SK-N-SH treated with all-trans-retinoic acid at 6 μM for 48 hours (cell line): ENCODE results near the gene OPN4.

Source experiments
- ATAC-seq: fragments of 200-7000 bp; cut with Tn5 transposase; 3 replicates; pipeline ENCODE4 v1.9.1; 2020; ENCODE audit warnings: mild to moderate bottlenecking, moderate library complexity
- ARNTL ChIP-seq: fragments of 450-650 bp; formaldehyde crosslinking; IDR thresholded peaks from 2 replicates; pipeline ENCODE4 v1.5.0; 2020; ENCODE audit warnings: low read depth, mild to moderate bottlenecking, moderate library complexity, borderline replicate concordance
- BACH2 ChIP-seq: fragments of 250-450 bp; sonication (Bioruptor Pico); IDR thresholded peaks from 2 replicates; pipeline ENCODE4 v1.9.0; 2021; ENCODE audit warnings: mild to moderate bottlenecking, borderline replicate concordance
- CREB5 ChIP-seq: fragments of 250-450 bp; sonication (Bioruptor Pico); IDR thresholded peaks from 2 replicates; pipeline ENCODE4 v1.5.1; 2020; ENCODE audit warnings: low read depth, mild to moderate bottlenecking, moderate library complexity
- CSDC2 ChIP-seq: fragments of 250-450 bp; sonication (Bioruptor Pico); IDR thresholded peaks from 2 replicates; pipeline ENCODE4 v1.5.0; 2020; ENCODE audit warnings: mild to moderate bottlenecking, moderate library complexity
- CSRNP3 ChIP-seq: fragments of 250-450 bp; sonication (Bioruptor Pico); IDR thresholded peaks from 2 replicates; pipeline ENCODE4 v1.5.1; 2021; ENCODE audit warnings: mild to moderate bottlenecking, moderate library complexity
- ESRRG ChIP-seq: fragments of 250-450 bp; sonication (Bioruptor Pico); IDR thresholded peaks from 2 replicates; pipeline ENCODE4 v1.6.1; 2021; ENCODE audit warnings: mild to moderate bottlenecking
- GLIS3 ChIP-seq: fragments of 250-450 bp; sonication (Bioruptor Pico); IDR thresholded peaks from 2 replicates; pipeline ENCODE4 v1.5.0; 2020; ENCODE audit warnings: mild to moderate bottlenecking, moderate library complexity
- ISL1 ChIP-seq: fragments of 250-450 bp; sonication (Bioruptor Pico); IDR thresholded peaks from 2 replicates; pipeline ENCODE4 v2.1.2; 2022; ENCODE audit warnings: mild to moderate bottlenecking, moderate library complexity
- OSR1 ChIP-seq: fragments of 250-450 bp; sonication (Bioruptor Pico); IDR thresholded peaks from 2 replicates; pipeline ENCODE4 v1.8.0; 2022; ENCODE audit warnings: moderate library complexity, mild to moderate bottlenecking, inconsistent platforms
- RARB ChIP-seq: fragments of 250-450 bp; sonication (Bioruptor Pico); IDR thresholded peaks from 2 replicates; pipeline ENCODE4 v1.8.0; 2021; ENCODE audit warnings: mild to moderate bottlenecking, moderate library complexity
- SNAI2 ChIP-seq: fragments of 250-450 bp; sonication (Bioruptor Pico); IDR thresholded peaks from 2 replicates; pipeline ENCODE4 v1.5.0; 2020; ENCODE audit warnings: mild to moderate bottlenecking, moderate library complexity
- TOX ChIP-seq: fragments of 250-450 bp; sonication (Bioruptor Pico); IDR thresholded peaks from 2 replicates; pipeline ENCODE4 v1.8.0; 2021; ENCODE audit warnings: mild to moderate bottlenecking, moderate library complexity, borderline replicate concordance
- TSHZ2 ChIP-seq: fragments of 250-450 bp; sonication (Bioruptor Pico); IDR thresholded peaks from 2 replicates; pipeline ENCODE4 v1.5.0; 2020; ENCODE audit warnings: mild to moderate bottlenecking, moderate library complexity
- ZC3H10 ChIP-seq: fragments of 250-450 bp; sonication (Bioruptor Pico); IDR thresholded peaks from 2 replicates; pipeline ENCODE4 v1.5.1; 2021; ENCODE audit warnings: mild to moderate bottlenecking, moderate library complexity
- ZFP3 ChIP-seq: fragments of 250-450 bp; sonication (Bioruptor Pico); IDR thresholded peaks from 2 replicates; pipeline ENCODE4 v1.5.0; 2020; ENCODE audit warnings: mild to moderate bottlenecking, moderate library complexity
- ZFP30 ChIP-seq: fragments of 450-650 bp; formaldehyde crosslinking; IDR thresholded peaks from 2 replicates; pipeline ENCODE4 v1.5.0; 2022; ENCODE audit warnings: mild to moderate bottlenecking, moderate library complexity
- ZNF565 ChIP-seq: fragments of 450-650 bp; formaldehyde crosslinking; conservative IDR thresholded peaks from 2 replicates; pipeline ENCODE4 v1.5.0; 2020; ENCODE audit warnings: low read depth, mild to moderate bottlenecking, moderate library complexity
- ZNF8 ChIP-seq: fragments of 450-650 bp; formaldehyde crosslinking; IDR thresholded peaks from 2 replicates; pipeline ENCODE4 v1.5.0; 2020; ENCODE audit warnings: mild to moderate bottlenecking, moderate library complexity
- TF ChIP-seq, protein P1 (sequence below): fragments of 250-450 bp; sonication (Bioruptor Pico); IDR thresholded peaks from 2 replicates; pipeline ENCODE4 v1.8.0; 2021; ENCODE audit warnings: low read depth, mild to moderate bottlenecking, moderate library complexity, borderline replicate concordance
- TF ChIP-seq, protein P2 (sequence below): fragments of 250-450 bp; sonication (Bioruptor Pico); IDR thresholded peaks from 2 replicates; pipeline ENCODE4 v1.8.0; 2020; ENCODE audit warnings: mild to moderate bottlenecking, moderate library complexity, borderline replicate concordance

Gene OPN4

GRCh38 chr10:86690657-86691084 is 36.3 kb downstream of the OPN4 start:
- no peak for ATAC-seq
- TF ChIP-seq ISL1 (CRISPR knock-in tag), result no peak
- no peak for TF ChIP-seq ZNF8 (CRISPR knock-in tag)
- no peak for TF ChIP-seq ZC3H10 (CRISPR knock-in tag)
- TF ChIP-seq OSR1 (CRISPR knock-in tag), result no peak
- no peak for TF ChIP-seq ZNF565 (CRISPR knock-in tag)
- TF ChIP-seq TSHZ2 (CRISPR knock-in tag), result no peak
- TF ChIP-seq BACH2 (CRISPR knock-in tag), result no peak
- TF ChIP-seq TOX (CRISPR knock-in tag), result no peak
- TF ChIP-seq SNAI2, result no peak
- no peak for TF ChIP-seq ZFP30 (CRISPR knock-in tag)
- TF ChIP-seq ARNTL, result no peak
- TF ChIP-seq, all 23 proteins: peak for 0

DNA sequence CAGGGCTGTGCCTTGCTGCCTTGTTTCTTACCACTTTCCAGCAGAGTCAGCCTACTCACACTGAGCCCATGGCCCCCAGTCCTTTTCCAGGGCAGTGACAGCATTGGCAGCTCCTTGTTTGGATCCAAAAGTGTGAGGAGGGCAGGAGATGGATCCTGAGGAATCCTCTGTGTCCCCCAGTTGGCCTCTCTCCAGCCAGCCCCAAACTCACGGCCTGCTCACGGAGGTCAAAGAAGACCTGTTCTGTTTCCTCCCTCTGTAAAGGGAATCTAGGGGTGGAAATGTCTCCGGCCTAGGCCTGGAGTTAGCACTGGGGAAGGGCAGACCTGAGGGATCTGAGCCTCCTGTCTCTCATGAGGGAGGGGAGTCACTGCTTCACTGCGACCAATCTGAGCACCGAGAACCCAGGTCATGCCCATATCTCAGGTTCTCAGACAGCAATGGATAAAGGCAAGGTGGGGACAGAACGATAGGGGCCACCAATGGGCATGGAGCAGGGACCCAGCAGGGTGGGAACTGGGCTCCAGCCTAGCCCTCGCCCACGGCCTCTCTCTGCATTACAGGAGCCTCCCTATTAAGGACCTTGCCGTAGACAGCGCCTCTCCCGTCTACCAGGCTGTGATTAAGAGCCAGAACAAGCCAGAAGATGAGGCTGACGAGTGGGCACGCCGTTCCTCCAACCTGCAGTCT is 37.1 kb downstream of the OPN4 start:
- ATAC-seq, result no peak
- TF ChIP-seq BACH2 (CRISPR knock-in tag) (no peak), RARB (CRISPR knock-in tag) (no peak), SNAI2 (no peak), CSRNP3 (no peak), OSR1 (CRISPR knock-in tag) (no peak), ZNF565 (CRISPR knock-in tag) (no peak), TOX (CRISPR knock-in tag) (no peak), GLIS3 (CRISPR knock-in tag) (no peak), ZFP3 (no peak)
- TF ChIP-seq, protein P1, sequence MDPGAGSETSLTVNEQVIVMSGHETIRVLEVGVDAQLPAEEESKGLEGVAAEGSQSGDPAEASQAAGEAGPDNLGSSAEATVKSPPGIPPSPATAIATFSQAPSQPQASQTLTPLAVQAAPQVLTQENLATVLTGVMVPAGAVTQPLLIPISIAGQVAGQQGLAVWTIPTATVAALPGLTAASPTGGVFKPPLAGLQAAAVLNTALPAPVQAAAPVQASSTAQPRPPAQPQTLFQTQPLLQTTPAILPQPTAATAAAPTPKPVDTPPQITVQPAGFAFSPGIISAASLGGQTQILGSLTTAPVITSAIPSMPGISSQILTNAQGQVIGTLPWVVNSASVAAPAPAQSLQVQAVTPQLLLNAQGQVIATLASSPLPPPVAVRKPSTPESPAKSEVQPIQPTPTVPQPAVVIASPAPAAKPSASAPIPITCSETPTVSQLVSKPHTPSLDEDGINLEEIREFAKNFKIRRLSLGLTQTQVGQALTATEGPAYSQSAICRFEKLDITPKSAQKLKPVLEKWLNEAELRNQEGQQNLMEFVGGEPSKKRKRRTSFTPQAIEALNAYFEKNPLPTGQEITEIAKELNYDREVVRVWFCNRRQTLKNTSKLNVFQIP (CRISPR knock-in tag), result no peak
- TF ChIP-seq, protein P2, sequence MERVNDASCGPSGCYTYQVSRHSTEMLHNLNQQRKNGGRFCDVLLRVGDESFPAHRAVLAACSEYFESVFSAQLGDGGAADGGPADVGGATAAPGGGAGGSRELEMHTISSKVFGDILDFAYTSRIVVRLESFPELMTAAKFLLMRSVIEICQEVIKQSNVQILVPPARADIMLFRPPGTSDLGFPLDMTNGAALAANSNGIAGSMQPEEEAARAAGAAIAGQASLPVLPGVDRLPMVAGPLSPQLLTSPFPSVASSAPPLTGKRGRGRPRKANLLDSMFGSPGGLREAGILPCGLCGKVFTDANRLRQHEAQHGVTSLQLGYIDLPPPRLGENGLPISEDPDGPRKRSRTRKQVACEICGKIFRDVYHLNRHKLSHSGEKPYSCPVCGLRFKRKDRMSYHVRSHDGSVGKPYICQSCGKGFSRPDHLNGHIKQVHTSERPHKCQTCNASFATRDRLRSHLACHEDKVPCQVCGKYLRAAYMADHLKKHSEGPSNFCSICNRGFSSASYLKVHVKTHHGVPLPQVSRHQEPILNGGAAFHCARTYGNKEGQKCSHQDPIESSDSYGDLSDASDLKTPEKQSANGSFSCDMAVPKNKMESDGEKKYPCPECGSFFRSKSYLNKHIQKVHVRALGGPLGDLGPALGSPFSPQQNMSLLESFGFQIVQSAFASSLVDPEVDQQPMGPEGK (CRISPR knock-in tag), result no peak

DNA sequence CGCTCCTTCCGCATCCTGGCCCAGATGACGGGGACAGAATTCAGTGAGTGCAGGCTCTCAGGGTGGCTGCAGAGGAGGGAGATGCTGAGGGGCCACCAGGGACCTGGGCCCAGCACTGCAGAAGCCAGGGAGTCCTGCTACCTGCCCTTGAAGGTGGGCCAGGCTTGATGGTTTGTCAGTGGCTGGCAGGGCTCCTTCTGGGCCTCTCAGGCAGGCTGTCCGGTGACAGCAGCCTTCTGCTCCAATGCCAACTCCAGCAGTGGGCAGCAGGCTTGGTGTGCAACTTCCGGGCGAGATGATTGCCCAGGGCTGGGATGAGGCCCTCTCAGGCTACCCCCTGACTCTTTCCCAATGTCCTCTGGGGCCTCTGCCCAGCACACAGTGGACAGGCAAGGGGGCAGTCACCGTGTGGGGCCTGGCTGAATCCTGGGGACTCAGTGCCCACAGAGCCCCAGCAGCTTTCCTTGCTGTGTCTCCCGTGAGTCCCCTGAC is 37.7 kb downstream of the OPN4 start:
- TF ChIP-seq ZNF8 (CRISPR knock-in tag) (no peak), ARNTL (no peak), CSDC2 (no peak), OSR1 (CRISPR knock-in tag) (no peak)
- no peak for ATAC-seq

GRCh38 chr10:86692664-86693063 is 38.3 kb downstream of the OPN4 start:
- no peak for ATAC-seq
- no peak for TF ChIP-seq GLIS3 (CRISPR knock-in tag)
- TF ChIP-seq CREB5 (CRISPR knock-in tag), result no peak
- no peak for TF ChIP-seq RARB (CRISPR knock-in tag)
- no peak for TF ChIP-seq CSRNP3
- TF ChIP-seq ZFP30 (CRISPR knock-in tag), result no peak
- TF ChIP-seq ZNF565 (CRISPR knock-in tag), result no peak
- no peak for TF ChIP-seq ZC3H10 (CRISPR knock-in tag)
- no peak for TF ChIP-seq ARNTL
- TF ChIP-seq OSR1 (CRISPR knock-in tag), result no peak
- TF ChIP-seq, protein P1 (CRISPR knock-in tag), result no peak
- TF ChIP-seq TOX (CRISPR knock-in tag), result no peak
- TF ChIP-seq ZFP3, result no peak
- TF ChIP-seq ESRRG (CRISPR knock-in tag), result no peak
- no peak for TF ChIP-seq SNAI2
- TF ChIP-seq ISL1 (CRISPR knock-in tag), result no peak
